ES-I3 (cell line): ENCODE measurements around the gene CACNA1C.
"Not testable (repeated sequence)": the region's sequence is repeated elsewhere in the genome, so short reads cannot be mapped to it uniquely, and the experiment has no call there.

Source experiments
- H3K36me3 ChIP-seq: 2 replicates; pipeline ENCODE4 v1.6.1; 2013; ENCODE audit warnings: mild to moderate bottlenecking, low read length, control low read depth, moderate library complexity; ENCODE audit not compliant: insufficient read depth
- H3K4me1 ChIP-seq: 2 replicates; pipeline ENCODE4 v1.6.1; 2013; ENCODE audit warnings: mild to moderate bottlenecking, control low read depth, low read length; ENCODE audit not compliant: insufficient read depth
- H3K9ac ChIP-seq: 2 replicates; pipeline ENCODE4 v1.6.1; 2013; ENCODE audit warnings: low read depth, mild to moderate bottlenecking, low read length, moderate library complexity
- H3K9me3 ChIP-seq: 2 replicates; pipeline ENCODE4 v1.6.1; 2013; ENCODE audit warnings: mild to moderate bottlenecking, low read length, moderate library complexity; ENCODE audit not compliant: control insufficient read depth, insufficient read depth

CACNA1C gene

DNA sequence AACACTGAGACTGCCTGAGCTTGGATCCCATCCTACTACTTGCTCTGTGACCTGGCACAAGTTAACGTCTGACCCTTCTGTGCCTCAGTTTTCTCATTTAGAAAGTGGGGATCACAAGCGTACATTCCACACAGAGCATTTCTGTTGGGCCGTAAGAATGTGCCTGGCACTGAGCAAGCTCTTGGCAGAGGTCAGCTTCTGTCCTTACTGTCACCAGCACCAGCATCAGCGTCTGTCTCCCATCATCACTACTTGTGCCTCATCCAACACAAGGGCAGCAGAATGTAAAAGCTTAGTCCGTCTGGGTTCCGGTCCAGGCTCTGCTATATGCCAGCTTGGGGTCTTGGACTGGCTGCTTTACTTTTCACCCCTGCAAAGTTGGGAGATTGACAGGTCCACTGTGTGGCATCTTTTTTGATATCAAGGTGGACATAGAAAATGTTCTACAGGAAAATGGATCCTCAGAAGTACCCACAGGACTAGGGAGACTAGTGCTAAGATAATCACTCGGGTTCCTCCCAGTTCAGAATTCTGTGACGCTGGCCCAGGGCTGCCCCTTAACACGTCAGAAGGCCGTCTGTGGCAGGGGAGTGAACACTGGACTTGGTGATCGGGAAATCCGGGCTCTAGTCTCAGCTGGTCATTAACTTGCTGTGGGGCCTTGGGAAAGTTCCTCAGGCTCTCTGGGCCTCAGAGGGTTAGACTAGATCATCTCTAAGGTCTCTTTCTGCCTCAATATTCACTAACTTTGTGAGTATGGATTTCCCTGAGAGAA is 65.9 kb downstream of the CACNA1C start:
- Histone ChIP-seq H3K9ac (no peak overlapping the region), H3K4me1 (no peaks in the 10 kb centered on the region), H3K36me3 (no peaks in the 10 kb centered on the region), H3K9me3 (no peaks in the 10 kb centered on the region)

DNA sequence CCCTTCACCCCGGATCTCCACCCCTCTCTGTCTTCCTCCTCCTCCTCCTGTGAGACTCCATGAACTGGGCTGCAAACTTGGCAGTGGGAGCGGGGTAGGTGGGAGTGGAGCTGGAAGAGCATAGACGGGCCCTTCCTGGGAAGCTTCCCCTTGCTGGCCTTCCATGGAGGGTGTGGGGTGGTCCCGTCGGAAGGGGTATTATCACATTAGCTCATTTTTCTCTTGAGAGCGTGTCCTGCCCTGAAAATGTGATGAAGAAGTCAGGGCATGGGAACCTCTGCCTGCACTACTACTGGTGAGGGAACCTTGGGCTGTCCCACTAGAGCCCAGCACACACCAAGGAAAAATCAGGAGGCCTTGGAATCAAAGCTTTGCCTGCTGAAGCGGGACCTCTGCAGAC is 66.5 kb downstream of the CACNA1C start:
- no peak overlapping the region for H3K9ac ChIP-seq
- no peaks in the 10 kb centered on the region for H3K4me1 ChIP-seq
- no peaks in the 10 kb centered on the region for H3K9me3 ChIP-seq
- H3K36me3 ChIP-seq = no peaks in the 10 kb centered on the region

GRCh38 chr12:2120982-2121758 is 68.4 kb downstream of the CACNA1C start:
- Histone ChIP-seq H3K4me1 (no peaks in the 10 kb centered on the region), H3K9me3 (no peaks in the 10 kb centered on the region), H3K36me3 (no peaks in the 10 kb centered on the region), H3K9ac (no peak overlapping the region)

DNA sequence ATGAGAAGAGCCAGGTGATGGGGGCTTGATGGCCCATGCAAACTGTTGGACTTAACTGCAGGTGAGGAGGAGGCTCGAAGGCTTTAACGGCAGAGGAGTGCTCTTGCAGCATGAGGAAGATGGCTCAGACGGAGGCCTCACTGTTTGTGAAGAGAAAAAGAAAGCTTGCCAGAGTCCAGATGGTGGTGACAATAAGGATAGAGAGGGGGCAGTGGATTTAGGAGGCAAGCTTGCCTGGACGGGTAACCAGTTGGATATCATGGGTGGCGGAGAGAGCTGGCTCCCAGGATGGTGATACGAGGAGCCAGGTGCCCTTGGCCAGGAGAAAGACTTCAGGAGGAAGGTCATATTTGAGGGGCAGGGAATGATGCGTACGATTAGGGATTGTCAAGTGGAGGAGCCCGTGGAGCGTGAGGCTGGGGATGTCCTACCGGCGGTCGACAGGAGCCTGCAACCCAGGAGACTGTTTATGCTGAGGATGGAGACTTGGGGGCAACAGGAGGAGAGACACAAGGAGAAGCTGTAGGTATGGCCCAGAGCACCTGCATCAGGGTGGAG is 71.8 kb downstream of the CACNA1C start:
- no peak overlapping the region for H3K9ac ChIP-seq
- no peaks in the 10 kb centered on the region for H3K36me3 ChIP-seq
- no peaks in the 10 kb centered on the region for H3K4me1 ChIP-seq
- H3K9me3 ChIP-seq = no peaks in the 10 kb centered on the region; the same call in 1 of the 2 replicates

DNA sequence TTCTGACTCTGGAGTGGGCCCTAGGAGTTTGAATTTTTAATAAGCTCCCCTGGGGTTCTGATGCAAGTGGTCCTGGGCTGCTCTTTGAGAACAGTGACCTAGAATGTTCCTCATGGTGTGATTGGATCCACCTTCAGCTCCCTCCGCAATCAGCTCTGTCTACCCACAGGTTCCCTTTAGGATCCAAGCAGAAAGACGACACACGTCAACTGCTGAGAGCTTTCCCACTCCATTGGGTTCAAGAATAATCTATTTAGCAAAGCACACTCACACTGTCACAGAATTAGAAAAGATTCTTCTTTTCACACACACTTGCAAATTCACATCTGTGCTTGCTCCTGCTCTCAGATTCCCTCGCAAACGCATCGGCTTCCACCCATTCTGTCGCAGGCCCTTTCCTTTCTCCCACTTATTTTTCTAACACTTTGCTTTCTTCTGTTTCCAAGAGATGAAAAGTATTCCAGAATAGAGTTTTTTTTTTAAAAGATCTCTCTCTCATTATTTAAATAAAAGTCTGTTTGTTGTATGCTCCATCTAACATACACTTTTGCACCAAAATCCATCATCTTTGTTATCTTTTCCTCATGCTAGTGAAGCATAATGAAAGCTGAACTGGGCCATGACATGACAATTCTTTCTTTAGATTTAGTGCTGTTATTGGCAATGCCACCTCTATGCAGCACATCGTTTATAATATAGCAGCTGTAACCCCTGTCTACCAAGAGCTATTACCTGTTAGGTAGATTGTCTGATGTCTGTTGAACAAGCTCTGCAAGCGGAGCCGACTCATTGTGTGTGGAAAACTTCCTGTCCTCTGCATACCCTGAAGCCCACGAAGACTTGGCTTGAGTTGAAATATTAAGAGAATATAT is 73.1 kb downstream of the CACNA1C start:
- H3K4me1 ChIP-seq = no peaks in the 10 kb centered on the region
- no peaks in the 10 kb centered on the region; the same call in 1 of the 2 replicates for H3K9me3 ChIP-seq
- H3K36me3 ChIP-seq = no peaks in the 10 kb centered on the region
- H3K9ac ChIP-seq = no peak overlapping the region

- Histone ChIP-seq H3K9me3 (no peaks in the 10 kb centered on the region; the same call in 1 of the 2 replicates), H3K4me1 (no peaks in the 10 kb centered on the region)
These were observed 74.1 kb downstream of the CACNA1C start for GRCh38 chr12:2126676-2127406.

GRCh38 chr12:2129076-2129475 is 76.3 kb downstream of the CACNA1C start:
- no peak overlapping the region for H3K9ac ChIP-seq
- no peaks in the 10 kb centered on the region for H3K36me3 ChIP-seq
- no peaks in the 10 kb centered on the region for H3K4me1 ChIP-seq
- no peaks in the 10 kb centered on the region; the same call in 1 of the 2 replicates for H3K9me3 ChIP-seq

More at GRCh38 chr12:2126676-2127406, 74.1 kb downstream of the CACNA1C start:
- H3K36me3 ChIP-seq = no peaks in the 10 kb centered on the region
- no peak overlapping the region for H3K9ac ChIP-seq

GRCh38 chr12:2135661-2136418 is 83.1 kb downstream of the CACNA1C start:
- H3K9me3 ChIP-seq, H3K36me3 ChIP-seq, H3K4me1 ChIP-seq: not testable (repeated sequence)
- H3K9ac ChIP-seq = peak overlapping the region; percentile 48; the same call in 1 of the 2 replicates

GRCh38 chr12:2136901-2137300 is 84.1 kb downstream of the CACNA1C start:
- 0 out of 2 replicates have a peak, but pooled peaks cover 2% of the 10 kb centered on the region for H3K9me3 ChIP-seq

GRCh38 chr12:2137711-2138110 is 84.9 kb downstream of the CACNA1C start:
- Histone ChIP-seq H3K9ac (no peak overlapping the region), H3K9me3 (0 out of 2 replicates have a peak, but pooled peaks cover 2% of the 10 kb centered on the region), H3K4me1 (peaks cover 4% of the 10 kb centered on the region; the same call in 1 of the 2 replicates), H3K36me3 (no peaks in the 10 kb centered on the region)

More at GRCh38 chr12:2136901-2137300, 84.1 kb downstream of the CACNA1C start:
- Histone ChIP-seq H3K4me1 (peaks cover 4% of the 10 kb centered on the region; the same call in 1 of the 2 replicates), H3K9ac (no peak overlapping the region), H3K36me3 (no peaks in the 10 kb centered on the region)

- no peak overlapping the region for H3K9ac ChIP-seq
- H3K36me3 ChIP-seq = no peaks in the 10 kb centered on the region
- H3K4me1 ChIP-seq = peaks cover 4% of the 10 kb centered on the region; the same call in 1 of the 2 replicates
These were observed 85.5 kb downstream of the CACNA1C start for GRCh38 chr12:2138294-2138693.

GRCh38 chr12:2138871-2139308 is 86.1 kb downstream of the CACNA1C start:
- H3K9ac ChIP-seq = no peak overlapping the region
- no peaks in the 10 kb centered on the region for H3K36me3 ChIP-seq
- H3K9me3 ChIP-seq = 0 out of 2 replicates have a peak, but pooled peaks cover 2% of the 10 kb centered on the region
- peaks cover 4% of the 10 kb centered on the region; the same call in 1 of the 2 replicates for H3K4me1 ChIP-seq

More at GRCh38 chr12:2138294-2138693, 85.5 kb downstream of the CACNA1C start:
- 0 out of 2 replicates have a peak, but pooled peaks cover 2% of the 10 kb centered on the region for H3K9me3 ChIP-seq
